HL-60/S4 treated with retinoic acid at 250 ng/mL for 4 days and 3 days (cell line): Measurements from ENCODE around the gene SESTD1.
"Not testable (repeated sequence)": the region's sequence is repeated elsewhere in the genome, so short reads cannot be mapped to it uniquely, and the experiment has no call there.

Experiments
- in situ Hi-C: fragments of 300-500 bp; cut with MboI; formaldehyde crosslinking; loops from 2 replicates; pipeline ENCODE4 v1.7.0; 2022; ENCODE audit warnings: low sequenced_read_pairs

Gene SESTD1

GRCh38 chr2:179124282-179124681, 140.3 kb downstream of the SESTD1 start:
- in situ Hi-C loops = no loop called here

GRCh38 chr2:179123272-179123662, 141.4 kb downstream of the SESTD1 start:
- in situ Hi-C loops = no loop called here

- in situ Hi-C loops = no loop called here
Measured at GRCh38 chr2:179107737-179108136, 156.9 kb downstream of the SESTD1 start.

GRCh38 chr2:179106676-179107428, 157.8 kb downstream of the SESTD1 start:
- in situ Hi-C loops = no loop called here

- in situ Hi-C loops = no loop called here
Measured at GRCh38 chr2:179106342-179106675, 158.3 kb downstream of the SESTD1 start.

- in situ Hi-C loops = no loop called here
Measured at GRCh38 chr2:179104736-179105135, 159.9 kb downstream of the SESTD1 start.

- in situ Hi-C loops = no loop called here
Measured at GRCh38 chr2:179098080-179098689, 166.4 kb downstream of the SESTD1 start.

GRCh38 chr2:179097131-179097530, 167.5 kb downstream of the SESTD1 start:
- in situ Hi-C loops = no loop called here

- in situ Hi-C loops = no loop called here
Measured at GRCh38 chr2:179096090-179096489, 168.5 kb downstream of the SESTD1 start.

- in situ Hi-C loops = not testable (repeated sequence)
Measured at GRCh38 chr2:179092912-179093311, 171.7 kb downstream of the SESTD1 start.

GRCh38 chr2:179082697-179083096, 181.9 kb downstream of the SESTD1 start:
- in situ Hi-C loops = no loop called here

GRCh38 chr2:179081954-179082353, 182.7 kb downstream of the SESTD1 start:
- in situ Hi-C loops = no loop called here

- in situ Hi-C loops = no loop called here
Measured at GRCh38 chr2:179072527-179072926, 192.1 kb downstream of the SESTD1 start.

GRCh38 chr2:179071810-179072355, 192.7 kb downstream of the SESTD1 start:
- in situ Hi-C loops = no loop called here

GRCh38 chr2:179070895-179071294, 193.7 kb downstream of the SESTD1 start:
- in situ Hi-C loops = no loop called here

- in situ Hi-C loops = no loop called here
Measured at GRCh38 chr2:179069685-179070084, 194.9 kb downstream of the SESTD1 start.

GRCh38 chr2:179068991-179069643, 195.5 kb downstream of the SESTD1 start:
- in situ Hi-C loops = no loop called here

- in situ Hi-C loops = no loop called here
Measured at GRCh38 chr2:179059026-179059700, 205.5 kb downstream of the SESTD1 start.

GRCh38 chr2:179057737-179058136, 206.9 kb downstream of the SESTD1 start:
- in situ Hi-C loops = no loop called here

- in situ Hi-C loops = not testable (repeated sequence)
Measured at GRCh38 chr2:179053568-179053967, 211.1 kb downstream of the SESTD1 start.
